Ectodermal cell (in vitro differentiated cells): ENCODE data around the gene CITED2.
A peak's percentile ranks its signal among the peaks of the same experiment; 100 is the strongest.

Experiments
- H3K27ac ChIP-seq: 2 replicates; pipeline ENCODE4 v1.7.0; 2013; ENCODE audit warnings: mild to moderate bottlenecking, low read depth, low read length; ENCODE audit not compliant: insufficient read depth, poor library complexity, severe bottlenecking
- H3K27me3 ChIP-seq: 2 replicates; pipeline ENCODE4 v1.7.0; 2013; ENCODE audit warnings: mild to moderate bottlenecking, low read length; ENCODE audit not compliant: insufficient read depth, control insufficient read depth, poor library complexity, severe bottlenecking
- H3K36me3 ChIP-seq: one replicate; pipeline ENCODE4 v1.7.0; 2013; ENCODE audit warnings: low read length; ENCODE audit not compliant: control insufficient read depth, insufficient read depth
- H3K4me1 ChIP-seq: one replicate; pipeline ENCODE4 v1.7.0; 2013; ENCODE audit warnings: low read length; ENCODE audit not compliant: control insufficient read depth, insufficient read depth
- H3K4me3 ChIP-seq: 2 replicates; pipeline ENCODE4 v1.7.0; 2013; ENCODE audit warnings: low read depth, low read length, control low read depth; ENCODE audit not compliant: insufficient read depth
- H3K9me3 ChIP-seq: 2 replicates; pipeline ENCODE4 v1.7.0; 2013; ENCODE audit warnings: mild to moderate bottlenecking, low read length, moderate library complexity; ENCODE audit not compliant: control insufficient read depth
- WGBS, 2 experiments: methylation state at CpG; one replicate each; pipeline ENCODE4 v1.1.7; 2013; ENCODE audit warnings: missing lambda C conversion rate in 2 of 2; 5-methylcytosine and 5-hydroxymethylcytosine counted together

CITED2 gene

DNA sequence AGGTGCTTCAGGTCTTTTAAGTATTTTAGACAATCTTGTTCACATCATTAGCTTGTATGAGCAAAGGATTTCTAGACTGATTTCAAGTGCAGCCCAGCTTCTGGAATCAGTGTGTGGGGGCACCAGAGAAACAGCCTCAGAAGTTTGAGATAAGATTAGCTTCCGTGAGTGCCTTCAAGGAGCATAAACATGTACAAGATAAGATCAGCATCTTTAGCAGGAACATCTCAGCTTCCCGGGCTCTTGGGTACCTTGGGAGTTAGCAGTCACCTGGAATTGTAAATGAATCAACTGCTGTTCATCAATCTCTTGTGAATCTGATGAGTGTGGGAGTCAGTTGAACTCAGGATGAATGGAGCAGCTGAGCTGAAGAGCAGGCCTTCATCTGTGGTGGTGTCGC lies 12.0 kb upstream of the CITED2 start:
- Histone ChIP-seq H3K4me1 (no peaks in the 10 kb centered on the region), H3K36me3 (no peaks in the 10 kb centered on the region), H3K27ac (no peak overlapping the region), H3K4me3 (no peak overlapping the region), H3K27me3 (no peaks in the 10 kb centered on the region), H3K9me3 (no peaks in the 10 kb centered on the region)
- whole genome bisulfite sequencing, 2 experiments = 95% methylated on average over 3 of the region's 3 CpGs

DNA sequence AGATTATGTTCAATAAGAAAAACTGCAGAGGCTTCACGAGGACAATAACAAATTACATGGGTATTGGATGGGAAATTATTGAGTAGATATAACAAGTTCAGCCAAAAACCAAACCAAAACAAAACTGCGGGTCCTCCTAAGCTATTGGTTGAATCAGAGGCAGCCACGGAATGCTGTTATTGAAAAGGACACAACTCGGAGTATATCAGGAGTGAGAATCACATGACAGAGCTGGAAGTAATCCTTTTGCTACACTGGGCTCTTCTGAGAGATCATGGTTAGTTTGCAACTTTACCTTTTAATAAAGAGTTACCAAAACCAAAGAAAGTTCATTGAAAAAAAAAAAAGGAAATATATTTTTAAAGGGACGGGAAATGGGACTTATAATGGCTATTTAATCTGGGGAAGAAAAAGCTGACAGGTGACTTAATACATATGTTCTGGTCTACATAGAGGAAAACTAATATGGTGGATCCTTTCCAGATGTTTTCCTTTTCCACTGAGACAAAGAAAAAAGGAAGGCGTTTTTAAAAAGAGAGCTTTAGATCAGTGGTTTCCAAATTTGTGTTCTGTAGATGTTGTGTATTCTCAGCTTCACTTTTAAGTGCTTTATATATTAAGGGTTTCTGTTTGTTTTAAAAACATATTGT lies 6.9 kb upstream of the CITED2 start:
- Histone ChIP-seq H3K4me1 (peaks cover 9% of the 10 kb centered on the region), H3K9me3 (no peaks in the 10 kb centered on the region), H3K36me3 (no peaks in the 10 kb centered on the region), H3K27ac (no peak overlapping the region), H3K27me3 (no peaks in the 10 kb centered on the region), H3K4me3 (no peak overlapping the region)
- 85 to 96% methylated on average over 5 to 6 of the region's 6 CpGs for WGBS, 2 experiments

- WGBS, 2 experiments = 96% methylated on average over 1 to 2 of the region's 2 CpGs
- H3K9me3 ChIP-seq = no peaks in the 10 kb centered on the region
- no peak overlapping the region for H3K4me3 ChIP-seq
- no peak overlapping the region for H3K27ac ChIP-seq
- no peaks in the 10 kb centered on the region for H3K36me3 ChIP-seq
- H3K4me1 ChIP-seq = peaks cover 12% of the 10 kb centered on the region
- no peaks in the 10 kb centered on the region for H3K27me3 ChIP-seq
These were observed 6.2 kb upstream of the CITED2 start for GRCh38 chr6:139380611-139381010.

DNA sequence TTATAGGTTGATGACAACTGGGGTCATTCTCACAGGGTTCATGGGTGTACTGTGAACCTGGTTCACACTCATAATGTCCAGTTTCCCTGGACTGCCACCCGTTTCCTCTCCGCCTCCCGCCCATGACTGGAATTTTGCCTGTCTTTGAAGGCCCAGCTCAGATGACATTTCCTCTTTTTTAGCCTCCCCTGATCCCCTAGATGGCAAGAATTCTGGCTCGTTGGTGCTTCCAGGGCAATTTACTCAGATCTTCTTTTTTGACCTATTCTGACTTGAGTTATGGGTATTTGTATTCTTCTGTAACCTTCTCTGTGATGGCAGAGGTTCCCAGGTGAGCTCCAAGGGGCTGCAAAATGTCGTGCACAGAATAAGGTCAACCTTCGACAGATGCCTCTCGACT lies 5.7 kb upstream of the CITED2 start:
- 95 to 96% methylated on average over 7 of the region's 7 CpGs for WGBS, 2 experiments

GRCh38 chr6:139378882-139379341 lies 4.5 kb upstream of the CITED2 start:
- peaks cover 12% of the 10 kb centered on the region for H3K4me1 ChIP-seq
- H3K27me3 ChIP-seq = no peaks in the 10 kb centered on the region
- no peaks in the 10 kb centered on the region for H3K9me3 ChIP-seq
- H3K36me3 ChIP-seq = no peaks in the 10 kb centered on the region
- 88 to 94% methylated on average over 1 of the region's 1 CpG for WGBS, 2 experiments
- H3K27ac ChIP-seq = no peak overlapping the region
- no peak overlapping the region for H3K4me3 ChIP-seq

More for the DNA sequence above, 5.7 kb upstream of the CITED2 start:
- Histone ChIP-seq H3K27ac (no peak overlapping the region), H3K4me3 (no peak overlapping the region), H3K36me3 (no peaks in the 10 kb centered on the region), H3K9me3 (no peaks in the 10 kb centered on the region), H3K27me3 (no peaks in the 10 kb centered on the region), H3K4me1 (peaks cover 12% of the 10 kb centered on the region)

DNA sequence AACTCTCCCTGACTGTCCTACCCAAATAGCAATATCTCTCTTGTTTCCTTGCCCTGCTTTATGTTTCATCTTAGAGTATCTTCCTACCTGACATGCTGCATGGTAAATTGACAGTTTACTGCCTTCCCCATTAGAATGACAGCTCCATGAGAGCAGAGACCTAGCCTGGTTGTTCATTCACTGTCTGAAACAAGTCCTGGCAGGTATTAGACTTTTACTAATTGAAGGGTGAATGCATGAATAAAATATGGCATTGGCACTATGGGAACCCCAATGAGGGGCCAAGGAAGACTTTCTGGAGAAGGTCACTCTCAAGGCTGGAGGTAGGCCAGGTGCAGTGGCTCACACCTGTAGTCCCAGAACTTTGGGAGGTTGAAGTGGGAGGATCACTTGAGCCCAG lies 3.8 kb upstream of the CITED2 start:
- Histone ChIP-seq H3K9me3 (no peaks in the 10 kb centered on the region), H3K36me3 (peaks cover 5% of the 10 kb centered on the region), H3K4me3 (no peak overlapping the region), H3K27me3 (no peaks in the 10 kb centered on the region), H3K27ac (no peak overlapping the region), H3K4me1 (peaks cover 12% of the 10 kb centered on the region)

DNA sequence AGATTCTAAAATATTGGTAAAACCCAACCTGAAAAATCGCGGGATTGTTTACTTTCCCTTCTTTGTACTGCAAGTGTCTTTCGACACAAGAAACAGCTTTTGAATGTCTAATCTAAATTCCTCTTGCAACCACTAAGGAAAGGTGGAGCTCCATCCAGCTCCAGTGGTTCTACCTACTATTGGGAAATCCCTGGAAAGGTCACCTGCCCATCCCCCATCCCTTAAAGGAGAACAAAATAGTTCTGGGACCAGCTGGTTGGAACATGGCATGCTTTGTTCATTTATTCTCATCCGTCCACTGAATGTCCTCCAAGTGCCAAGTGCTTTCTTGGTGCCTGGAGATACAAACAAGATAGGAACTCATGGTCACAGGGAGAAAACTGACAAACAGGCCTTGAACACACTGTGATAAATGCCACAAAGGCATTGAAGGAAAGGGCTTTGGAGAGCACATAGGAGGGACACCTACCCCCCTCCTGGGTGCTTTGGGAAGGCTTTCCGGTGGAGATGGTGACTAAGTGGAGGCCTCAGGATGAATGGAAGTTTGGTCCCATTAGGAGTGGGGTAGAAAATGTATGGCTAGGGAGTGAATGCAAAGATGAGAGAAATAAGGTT lies 2.3 kb upstream of the CITED2 start:
- Histone ChIP-seq H3K27me3 (no peaks in the 10 kb centered on the region), H3K4me3 (no peak overlapping the region), H3K4me1 (peaks cover 12% of the 10 kb centered on the region), H3K27ac (no peak overlapping the region), H3K36me3 (peaks cover 16% of the 10 kb centered on the region), H3K9me3 (no peaks in the 10 kb centered on the region)
- 45 to 49% methylated on average over 5 of the region's 5 CpGs for WGBS, 2 experiments

- H3K4me1 ChIP-seq = peaks cover 12% of the 10 kb centered on the region
- no peaks in the 10 kb centered on the region for H3K9me3 ChIP-seq
- 1 to 3% methylated on average over 10 to 11 of the region's 11 CpGs for WGBS, 2 experiments
- H3K4me3 ChIP-seq = peak overlapping the region; percentile 97
- no peaks in the 10 kb centered on the region for H3K27me3 ChIP-seq
- peak overlapping the region; percentile 94 for H3K27ac ChIP-seq
- H3K36me3 ChIP-seq = peaks cover 22% of the 10 kb centered on the region
These were observed 1.5 kb upstream of the CITED2 start for GRCh38 chr6:139376017-139376330.

- Histone ChIP-seq H3K27ac (peak overlapping the region; percentile 94), H3K36me3 (peaks cover 22% of the 10 kb centered on the region), H3K27me3 (no peaks in the 10 kb centered on the region), H3K4me1 (peaks cover 12% of the 10 kb centered on the region), H3K4me3 (peak overlapping the region; percentile 97), H3K9me3 (no peaks in the 10 kb centered on the region)
- WGBS, 2 experiments = 0% methylated on average over 44 of the region's 44 CpGs
These were observed 973 bp upstream of the CITED2 start for GRCh38 chr6:139375226-139376016.

GRCh38 chr6:139373928-139374356 lies 506 bp downstream of the CITED2 start:
- H3K9me3 ChIP-seq = no peaks in the 10 kb centered on the region
- H3K4me3 ChIP-seq = peak overlapping the region; percentile 97
- WGBS, 2 experiments = 0% methylated on average over 25 of the region's 25 CpGs
- peak overlapping the region; percentile 90 for H3K27ac ChIP-seq
- peaks cover 22% of the 10 kb centered on the region for H3K36me3 ChIP-seq
- peaks cover 20% of the 10 kb centered on the region for H3K4me1 ChIP-seq
- H3K27me3 ChIP-seq = no peaks in the 10 kb centered on the region
